Measurements from ENCODE around the gene RPH3AL.
"Not testable (repeated sequence)": the region's sequence is repeated elsewhere in the genome, so short reads cannot be mapped to it uniquely, and the experiment has no call there.

RPH3AL gene

GRCh38 chr17:379531-380465 lies 27.2 kb upstream of the RPH3AL start:
- no peak for FAIRE-seq
- DNase-seq (ENCODE audit: low spot score), result no peak

GRCh38 chr17:378068-378467 lies 25.5 kb upstream of the RPH3AL start:
- DNase-seq (ENCODE audit: low spot score) (no peak), FAIRE-seq (no peak)

- DNase-seq (ENCODE audit: low spot score), result no peak
- no peak for FAIRE-seq
These were observed 24.6 kb upstream of the RPH3AL start for GRCh38 chr17:376936-377863.

- FAIRE-seq (no peak), DNase-seq (ENCODE audit: low spot score) (no peak)
These were observed 21.1 kb upstream of the RPH3AL start for GRCh38 chr17:373613-374230.

GRCh38 chr17:372157-373152 lies 19.8 kb upstream of the RPH3AL start:
- DNase-seq (ENCODE audit: low spot score) (no peak), FAIRE-seq (no peak)

GRCh38 chr17:371583-371982 lies 19.0 kb upstream of the RPH3AL start:
- DNase-seq (ENCODE audit: low spot score), result no peak
- FAIRE-seq, result no peak

- DNase-seq (ENCODE audit: low spot score); FAIRE-seq: not testable (repeated sequence)
These were observed 15.0 kb upstream of the RPH3AL start for GRCh38 chr17:367656-368055.

GRCh38 chr17:366657-367615 lies 14.3 kb upstream of the RPH3AL start:
- not testable (repeated sequence) for DNase-seq (ENCODE audit: low spot score); FAIRE-seq

GRCh38 chr17:364766-365165 lies 12.2 kb upstream of the RPH3AL start:
- DNase-seq (ENCODE audit: low spot score), result no peak
- no peak for FAIRE-seq

- DNase-seq (ENCODE audit: low spot score) (no peak), FAIRE-seq (no peak)
These were observed 11.7 kb upstream of the RPH3AL start for GRCh38 chr17:364308-364707.

- no peak for FAIRE-seq
These were observed 10.1 kb upstream of the RPH3AL start for GRCh38 chr17:362721-363120.

GRCh38 chr17:360092-360750 lies 7.6 kb upstream of the RPH3AL start:
- DNase-seq (ENCODE audit: low spot score), result no peak
- FAIRE-seq, result no peak

More at GRCh38 chr17:362721-363120, 10.1 kb upstream of the RPH3AL start:
- no peak for DNase-seq (ENCODE audit: low spot score)

- no peak for DNase-seq (ENCODE audit: low spot score)
- no peak for FAIRE-seq
These were observed 6.0 kb upstream of the RPH3AL start for GRCh38 chr17:358491-359151.

- no peak for DNase-seq (ENCODE audit: low spot score)
- FAIRE-seq, result no peak
These were observed 5.0 kb upstream of the RPH3AL start for GRCh38 chr17:357644-358043.

- DNase-seq (ENCODE audit: low spot score) (no peak), FAIRE-seq (no peak)
These were observed 4.2 kb upstream of the RPH3AL start for GRCh38 chr17:356671-357434.

- DNase-seq (ENCODE audit: low spot score), result no peak
- no peak for FAIRE-seq
These were observed 2.3 kb upstream of the RPH3AL start for GRCh38 chr17:354651-355556.

Measured in urothelium cell line (cell line).